H54 (cell line): ENCODE results near the gene ZBTB8OS.

Experiments used
- DNase-seq: peaks from one replicate; pipeline ENCODE4 v3.0.0; 2011; ENCODE audit warnings: low spot score, mixed read lengths; ENCODE audit not compliant: insufficient read length
- FAIRE-seq: peaks from 3 replicates; lab custom pipeline; 2011; peaks lifted over from hg19 to GRCh38; lab: Jason Lieb, UNC
- POLR2A ChIP-seq: IDR thresholded peaks from 2 replicates; pipeline ENCODE4 v1.6.1; 2011; ENCODE audit warnings: low read depth, mild to moderate bottlenecking, low read length

Gene ZBTB8OS

GRCh38 chr1:32609180-32609579, 41.2 kb downstream of the ZBTB8OS start:
- no peak for FAIRE-seq
- DNase-seq = no peak
- TF ChIP-seq POLR2A = no peak

- DNase-seq (no peak), FAIRE-seq (no peak)
- TF ChIP-seq POLR2A = no peak
Observed at GRCh38 chr1:32606565-32607371, 43.6 kb downstream of the ZBTB8OS start.

- no peak for TF ChIP-seq POLR2A
- no peak for DNase-seq
- FAIRE-seq = no peak
Observed at GRCh38 chr1:32605711-32606424, 44.5 kb downstream of the ZBTB8OS start.

- DNase-seq (no peak), FAIRE-seq (no peak)
- TF ChIP-seq POLR2A = no peak
Observed at GRCh38 chr1:32600034-32600433, 50.3 kb downstream of the ZBTB8OS start.

- FAIRE-seq (no peak), DNase-seq (peak; percentile 6)
- no peak for TF ChIP-seq POLR2A
Observed at GRCh38 chr1:32592943-32593342, 57.4 kb downstream of the ZBTB8OS start.

DNA sequence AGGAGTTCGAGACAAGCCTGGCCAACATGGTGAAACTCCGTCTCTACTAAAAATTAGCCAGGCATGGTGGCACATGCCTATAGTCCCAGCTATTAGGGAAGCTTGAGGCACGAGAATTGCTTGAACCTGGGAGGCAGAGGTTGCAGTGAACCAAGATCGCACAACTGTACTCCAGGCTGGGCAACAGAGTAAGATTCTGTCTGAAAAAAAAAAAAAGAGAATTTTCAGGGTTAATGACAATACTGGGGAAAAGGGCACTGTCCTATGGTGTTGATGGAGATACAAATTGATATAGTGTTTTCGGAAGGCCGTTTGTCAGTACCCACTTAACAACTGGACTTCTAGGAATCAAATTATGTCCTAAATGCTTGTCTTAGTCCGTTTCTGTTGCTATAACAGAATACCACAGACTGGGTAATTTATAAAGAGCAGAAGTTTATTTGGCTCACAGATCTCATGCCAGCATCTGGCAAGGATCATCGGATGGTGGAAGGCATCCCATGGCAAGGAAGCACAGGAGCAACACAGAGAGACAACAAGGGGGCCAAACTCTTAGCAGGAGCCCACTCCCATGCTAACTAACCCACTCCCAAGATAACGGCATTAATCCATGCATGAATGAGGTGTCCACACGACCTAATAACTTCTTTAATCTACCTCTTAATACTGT, 69.9 kb downstream of the ZBTB8OS start:
- DNase-seq (no peak), FAIRE-seq (no peak)
- no peak for TF ChIP-seq POLR2A
